RPMI7951 (cell line): ENCODE results near the gene FAM107A. TPM values are rescaled to one million over a fixed set of nuclear protein-coding genes. Genes with fewer than 3 reads are reported as not detected.

Source experiments
- DNase-seq: peaks from one replicate; pipeline ENCODE4 v3.0.0-alpha.2; 2012; ENCODE audit warnings: low read depth
- total RNA-seq: library from RNA; depleted of rRNA; stranded (reverse); fragments of >200 nt; shearing (Covaris generic); gene quantifications from 2 replicates; pipeline ENCODE4 v1.2.3, GENCODE V29; 2014

The FAM107A gene
- total RNA-seq, 1 experiment from 2014 or later: not detected

- DNase-seq: no peak
Observed at GRCh38 chr3:58591517-58592510, 14.6 kb upstream of the FAM107A start.

GRCh38 chr3:58588030-58588614, 10.9 kb upstream of the FAM107A start:
- no peak for DNase-seq

- DNase-seq: no peak
Observed at GRCh38 chr3:58586776-58587192, 9.6 kb upstream of the FAM107A start.

GRCh38 chr3:58585994-58586393, 8.8 kb upstream of the FAM107A start:
- peak; percentile 30 for DNase-seq

- DNase-seq: peak; percentile 74
Observed at GRCh38 chr3:58585005-58585786, 8.0 kb upstream of the FAM107A start.

GRCh38 chr3:58584690-58585004, 7.5 kb upstream of the FAM107A start:
- DNase-seq: no peak

- DNase-seq: peak; percentile 21
Observed at GRCh38 chr3:58581328-58582091, 4.3 kb upstream of the FAM107A start.

- no peak for DNase-seq
Observed at GRCh38 chr3:58580826-58581327, 3.7 kb upstream of the FAM107A start.

GRCh38 chr3:58578873-58579272, 1.7 kb upstream of the FAM107A start:
- DNase-seq: no peak

GRCh38 chr3:58576716-58577115, 475 bp downstream of the FAM107A start:
- DNase-seq: no peak

- DNase-seq: peak; percentile 49
Observed at GRCh38 chr3:58575971-58576652, 1.1 kb downstream of the FAM107A start.

- no peak for DNase-seq
Observed at GRCh38 chr3:58574682-58575081, 2.5 kb downstream of the FAM107A start.

GRCh38 chr3:58574106-58574505, 3.1 kb downstream of the FAM107A start:
- no peak for DNase-seq

- DNase-seq: peak; percentile 20
Observed at GRCh38 chr3:58573640-58574039, 3.6 kb downstream of the FAM107A start.

GRCh38 chr3:58572634-58573230, 4.5 kb downstream of the FAM107A start:
- DNase-seq: no peak

GRCh38 chr3:58572013-58572633, 5.1 kb downstream of the FAM107A start:
- DNase-seq: peak; percentile 23

- no peak for DNase-seq
Observed at GRCh38 chr3:58570851-58571250, 6.3 kb downstream of the FAM107A start.

- DNase-seq: no peak
Observed at GRCh38 chr3:58569287-58570001, 7.7 kb downstream of the FAM107A start.

GRCh38 chr3:58568572-58569286, 8.5 kb downstream of the FAM107A start:
- DNase-seq: peak; percentile 60
